Activated B cell treated with CpG ODN at 0.5 μM for 24 hours (primary cell): ENCODE data around the gene PDZRN4. TPM values are rescaled to one million over a fixed set of nuclear protein-coding genes. Genes with fewer than 3 reads are reported as not detected.

Experiments
- ATAC-seq: fragments of 200-7000 bp; cut with Tn5 transposase; one replicate; pipeline ENCODE4 v1.10.0; 2021; ENCODE audit warnings: low read depth, mild to moderate bottlenecking, moderate library complexity
- CTCF ChIA-PET: fragments of 350-600 bp; sonication (Branson Sonifier 250); formaldehyde crosslinking; loops from one replicate; lab custom pipeline; 2021; ENCODE audit warnings: antibody characterized with exemption; lab: Charles Lee
- POLR2A ChIA-PET: fragments of 350-600 bp; sonication (Branson Sonifier 250); formaldehyde crosslinking; loops from one replicate; lab custom pipeline; 2021; ENCODE audit warnings: antibody characterized with exemption; lab: Charles Lee
- DNase-seq: peaks from one replicate; pipeline ENCODE4 v3.0.0; 2022
- H3K27ac Mint-ChIP-seq: one replicate; pipeline ENCODE4 v1.8.0; 2020; ENCODE audit warnings: mixed read lengths
- H3K27me3 Mint-ChIP-seq: one replicate; pipeline ENCODE4 v1.8.0; 2021; ENCODE audit warnings: mixed read lengths
- H3K36me3 Mint-ChIP-seq: one replicate; pipeline ENCODE4 v1.8.0; 2021; ENCODE audit warnings: low read depth, mixed read lengths
- H3K4me1 Mint-ChIP-seq: one replicate; pipeline ENCODE4 v1.8.0; 2021; ENCODE audit warnings: mixed read lengths
- H3K4me3 Mint-ChIP-seq: one replicate; pipeline ENCODE4 v1.8.0; 2020; ENCODE audit warnings: mild to moderate bottlenecking, mixed read lengths
- H3K9me3 Mint-ChIP-seq: one replicate; pipeline ENCODE4 v1.8.0; 2020; ENCODE audit warnings: mixed read lengths
- intact Hi-C: fragments of 100-400 bp; cut with micrococcal nuclease; formaldehyde crosslinking; loops from one replicate; pipeline ENCODE4 v1.15.1; 2024
- total RNA-seq: library from RNA; stranded (reverse); gene quantifications from 2 replicates; pipeline ENCODE4 v1.2.3, GENCODE V29; 2022
- TF ChIP-seq, protein P1 (sequence below): fragments of 200-600 bp; IDR thresholded peaks from one replicate; pipeline ENCODE4 v1.8.0; 2022; ENCODE audit warnings: antibody characterized with exemption, mild to moderate bottlenecking

Gene PDZRN4
- total RNA-seq, 1 donor from 2014 or later, result not detected

DNA sequence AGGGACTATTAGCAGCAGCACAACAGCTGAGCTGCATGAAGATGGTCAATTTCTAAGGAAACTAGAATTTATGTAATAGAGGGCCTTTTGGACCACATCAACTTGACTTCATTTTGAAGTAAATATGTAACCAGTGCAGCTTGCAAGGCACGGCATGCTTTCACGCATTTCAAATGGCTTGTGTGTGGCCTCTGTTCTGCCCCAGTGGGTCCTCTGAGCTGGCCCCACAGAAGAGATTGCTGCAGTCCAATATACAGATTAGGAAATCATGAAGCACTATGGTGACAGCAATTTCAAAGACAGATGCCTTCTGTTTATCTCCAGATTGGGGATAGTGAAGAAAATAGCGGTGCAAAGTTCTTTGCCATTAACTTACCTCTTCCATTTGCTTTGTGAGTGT, 101.4 kb downstream of the PDZRN4 start:
- H3K27ac Mint-ChIP-seq, result no peak overlapping the region
- H3K27me3 Mint-ChIP-seq, result no peaks in the 10 kb centered on the region
- ChIA-PET POLR2A (no interaction called here), CTCF (no interaction called here)
- no peaks in the 10 kb centered on the region for H3K36me3 Mint-ChIP-seq
- ATAC-seq (no peak), DNase-seq (no peak)
- no peaks in the 10 kb centered on the region for H3K9me3 Mint-ChIP-seq
- H3K4me1 Mint-ChIP-seq, result no peaks in the 10 kb centered on the region
- TF ChIP-seq, protein P1, sequence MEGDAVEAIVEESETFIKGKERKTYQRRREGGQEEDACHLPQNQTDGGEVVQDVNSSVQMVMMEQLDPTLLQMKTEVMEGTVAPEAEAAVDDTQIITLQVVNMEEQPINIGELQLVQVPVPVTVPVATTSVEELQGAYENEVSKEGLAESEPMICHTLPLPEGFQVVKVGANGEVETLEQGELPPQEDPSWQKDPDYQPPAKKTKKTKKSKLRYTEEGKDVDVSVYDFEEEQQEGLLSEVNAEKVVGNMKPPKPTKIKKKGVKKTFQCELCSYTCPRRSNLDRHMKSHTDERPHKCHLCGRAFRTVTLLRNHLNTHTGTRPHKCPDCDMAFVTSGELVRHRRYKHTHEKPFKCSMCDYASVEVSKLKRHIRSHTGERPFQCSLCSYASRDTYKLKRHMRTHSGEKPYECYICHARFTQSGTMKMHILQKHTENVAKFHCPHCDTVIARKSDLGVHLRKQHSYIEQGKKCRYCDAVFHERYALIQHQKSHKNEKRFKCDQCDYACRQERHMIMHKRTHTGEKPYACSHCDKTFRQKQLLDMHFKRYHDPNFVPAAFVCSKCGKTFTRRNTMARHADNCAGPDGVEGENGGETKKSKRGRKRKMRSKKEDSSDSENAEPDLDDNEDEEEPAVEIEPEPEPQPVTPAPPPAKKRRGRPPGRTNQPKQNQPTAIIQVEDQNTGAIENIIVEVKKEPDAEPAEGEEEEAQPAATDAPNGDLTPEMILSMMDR, result no peak
- no peak overlapping the region for H3K4me3 Mint-ChIP-seq
- intact Hi-C loops, result no loop called here

DNA sequence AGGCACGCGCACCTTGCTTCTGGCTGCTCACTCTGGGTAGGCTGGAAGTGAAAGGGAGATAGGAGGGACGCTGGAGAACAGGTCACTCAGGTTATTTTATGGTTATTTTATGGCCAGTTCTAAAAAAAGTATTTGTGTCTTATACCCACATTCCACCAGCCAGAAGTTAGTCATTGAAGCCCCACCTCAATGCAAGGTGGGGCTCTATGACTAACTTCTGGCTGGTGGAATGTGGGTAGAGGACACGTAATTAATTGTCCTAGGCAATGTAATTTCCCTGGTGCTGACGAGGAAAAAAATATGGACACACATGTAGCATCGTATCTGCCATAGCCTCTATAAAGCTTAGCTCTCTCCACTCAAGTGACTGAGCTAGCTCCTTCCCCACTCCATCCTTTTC, 104.9 kb downstream of the PDZRN4 start:
- H3K4me3 Mint-ChIP-seq, result no peak overlapping the region
- no peaks in the 10 kb centered on the region for H3K36me3 Mint-ChIP-seq
- ChIA-PET CTCF (no interaction called here), POLR2A (no interaction called here)
- TF ChIP-seq, protein P1, result no peak
- no peak for ATAC-seq
- no peaks in the 10 kb centered on the region for H3K27me3 Mint-ChIP-seq
- H3K27ac Mint-ChIP-seq, result no peak overlapping the region
- H3K4me1 Mint-ChIP-seq, result no peaks in the 10 kb centered on the region
- intact Hi-C loops, result no loop called here
- no peak for DNase-seq
- H3K9me3 Mint-ChIP-seq, result no peaks in the 10 kb centered on the region

DNA sequence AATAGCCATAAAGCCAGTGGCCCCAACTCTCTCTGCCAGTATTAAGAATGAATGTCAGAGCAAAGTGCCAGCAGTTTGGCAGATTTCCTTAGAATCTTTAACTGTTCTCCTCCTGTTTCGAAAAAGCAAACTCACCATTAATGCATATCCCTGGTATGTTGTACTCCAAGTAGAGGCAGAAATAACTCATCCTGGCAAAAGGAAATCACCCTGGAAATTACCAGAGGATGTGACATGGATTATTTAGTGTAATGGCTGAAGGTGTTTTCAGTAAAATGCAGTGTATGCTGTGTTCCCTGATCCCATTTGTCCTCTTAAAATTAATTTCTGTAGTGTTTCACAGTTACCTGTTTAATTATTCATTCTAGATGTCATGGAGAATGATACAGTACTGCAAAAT, 105.3 kb downstream of the PDZRN4 start:
- H3K27me3 Mint-ChIP-seq, result no peaks in the 10 kb centered on the region
- no peak overlapping the region for H3K27ac Mint-ChIP-seq
- ChIA-PET POLR2A (no interaction called here), CTCF (no interaction called here)
- no peaks in the 10 kb centered on the region for H3K4me1 Mint-ChIP-seq
- no peak overlapping the region for H3K4me3 Mint-ChIP-seq
- intact Hi-C loops, result no loop called here
- H3K36me3 Mint-ChIP-seq, result no peaks in the 10 kb centered on the region
- ATAC-seq, result no peak
- no peak for DNase-seq
- TF ChIP-seq, protein P1, result no peak
- no peaks in the 10 kb centered on the region for H3K9me3 Mint-ChIP-seq

DNA sequence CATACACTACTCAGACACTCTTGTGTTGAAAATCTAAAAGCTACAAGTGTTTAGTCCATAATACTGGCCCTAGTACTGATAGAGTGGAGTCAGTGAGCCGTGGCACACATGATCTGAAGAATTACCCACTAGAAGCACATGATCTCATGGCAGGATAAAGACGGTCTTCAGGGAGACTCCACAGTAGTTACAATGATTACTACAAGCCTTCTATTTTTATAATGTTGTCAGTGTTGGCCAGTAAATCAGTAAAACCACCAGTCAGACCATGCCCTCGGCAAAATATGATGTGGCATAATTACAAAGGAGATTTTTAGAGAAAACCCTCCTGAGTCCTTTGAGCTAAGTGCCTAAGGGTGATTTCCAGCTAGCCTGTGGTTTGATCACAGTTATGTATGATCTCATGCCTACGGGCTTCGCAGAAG, 114.9 kb downstream of the PDZRN4 start:
- Mint-ChIP-seq H3K27ac (no peak overlapping the region), H3K27me3 (no peaks in the 10 kb centered on the region), H3K4me3 (no peak overlapping the region), H3K36me3 (no peaks in the 10 kb centered on the region), H3K4me1 (no peaks in the 10 kb centered on the region), H3K9me3 (no peaks in the 10 kb centered on the region)
- ChIA-PET CTCF (no interaction called here), POLR2A (no interaction called here)
- TF ChIP-seq, protein P1, result no peak
- DNase-seq, result no peak
- no peak for ATAC-seq
- intact Hi-C loops, result no loop called here

DNA sequence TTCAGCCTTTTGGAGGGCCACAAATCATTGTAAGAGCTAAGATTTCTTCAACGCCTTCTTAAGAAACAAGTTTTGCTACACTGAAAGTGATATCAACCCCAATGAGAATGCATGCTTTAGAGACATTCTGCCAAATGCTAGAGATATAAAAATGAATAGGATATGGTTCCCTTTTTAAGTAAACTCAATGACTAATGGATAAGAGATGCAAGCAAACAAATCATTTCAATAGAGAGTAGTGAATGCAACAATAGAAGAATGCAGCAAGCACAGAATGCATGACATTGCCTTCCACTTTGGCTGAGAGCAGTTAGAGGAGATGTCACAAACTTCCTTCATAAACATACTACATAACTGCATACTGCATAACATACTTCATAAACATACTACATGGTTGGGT, 116.4 kb downstream of the PDZRN4 start:
- Mint-ChIP-seq H3K9me3 (no peaks in the 10 kb centered on the region), H3K27me3 (no peaks in the 10 kb centered on the region), H3K4me1 (no peaks in the 10 kb centered on the region), H3K4me3 (no peak overlapping the region), H3K27ac (no peak overlapping the region), H3K36me3 (no peaks in the 10 kb centered on the region)
- ChIA-PET CTCF (no interaction called here), POLR2A (no interaction called here)
- no peak for ATAC-seq
- DNase-seq, result no peak
- TF ChIP-seq, protein P1, result no peak
- intact Hi-C loops, result no loop called here
